GM21717 (cell line): ENCODE measurements around the gene COL18A1.

Source experiments
- ATAC-seq: cut with Tn5 transposase; IDR thresholded peaks from one replicate; pipeline ENCODE4 v1.9.1; 2021; ENCODE audit warnings: mild to moderate bottlenecking, moderate library complexity; ENCODE audit not compliant: unreplicated experiment

Gene COL18A1

GRCh38 chr21:45452696-45453307 lies 47.8 kb downstream of the COL18A1 start:
- no peak for ATAC-seq

GRCh38 chr21:45453308-45453950 lies 48.5 kb downstream of the COL18A1 start:
- ATAC-seq, result no peak

- ATAC-seq, result no peak
Measured at GRCh38 chr21:45454060-45454925, 49.3 kb downstream of the COL18A1 start.

GRCh38 chr21:45454926-45455673 lies 50.1 kb downstream of the COL18A1 start:
- no peak for ATAC-seq

- no peak for ATAC-seq
Measured at GRCh38 chr21:45455674-45456583, 51.0 kb downstream of the COL18A1 start.

GRCh38 chr21:45456584-45457160 lies 51.7 kb downstream of the COL18A1 start:
- no peak for ATAC-seq

- no peak for ATAC-seq
Measured at GRCh38 chr21:45457161-45457831, 52.3 kb downstream of the COL18A1 start.

GRCh38 chr21:45457832-45458172 lies 52.8 kb downstream of the COL18A1 start:
- ATAC-seq, result no peak

GRCh38 chr21:45458281-45459170 lies 53.6 kb downstream of the COL18A1 start:
- ATAC-seq, result no peak

- ATAC-seq, result no peak
Measured at GRCh38 chr21:45459171-45460010, 54.4 kb downstream of the COL18A1 start.

- ATAC-seq, result no peak
Measured at GRCh38 chr21:45460011-45460565, 55.1 kb downstream of the COL18A1 start.

- no peak for ATAC-seq
Measured at GRCh38 chr21:45460611-45461368, 55.8 kb downstream of the COL18A1 start.

- ATAC-seq, result no peak
Measured at GRCh38 chr21:45461369-45461750, 56.4 kb downstream of the COL18A1 start.

- no peak for ATAC-seq
Measured at GRCh38 chr21:45461806-45462341, 56.9 kb downstream of the COL18A1 start.

GRCh38 chr21:45463871-45464270 lies 58.9 kb downstream of the COL18A1 start:
- ATAC-seq, result no peak

GRCh38 chr21:45464309-45464708 lies 59.3 kb downstream of the COL18A1 start:
- no peak for ATAC-seq
